Endodermal cell (in vitro differentiated cells): Measurements from ENCODE around the gene LZTS2. TPM values are rescaled to one million over a fixed set of nuclear protein-coding genes. Genes with fewer than 3 reads are reported as not detected.

Source experiments
- DNase-seq: peaks from one replicate; pipeline ENCODE4 v3.0.0-alpha.2; 2017
- H3K27ac ChIP-seq: 2 replicates; pipeline ENCODE4 v1.5.1; 2013; ENCODE audit warnings: mild to moderate bottlenecking, low read depth, low read length, moderate library complexity
- H3K27me3 ChIP-seq: 2 replicates; pipeline ENCODE4 v1.6.1; 2013; ENCODE audit warnings: mild to moderate bottlenecking, low read length, moderate library complexity; ENCODE audit not compliant: insufficient read depth, control insufficient read depth, poor library complexity, severe bottlenecking
- H3K36me3 ChIP-seq: 2 replicates; pipeline ENCODE4 v1.7.0; 2013; ENCODE audit warnings: mild to moderate bottlenecking, low read length, moderate library complexity; ENCODE audit not compliant: control insufficient read depth, insufficient read depth
- H3K4me1 ChIP-seq: one replicate; pipeline ENCODE4 v1.7.0; 2013; ENCODE audit warnings: low read length; ENCODE audit not compliant: control insufficient read depth, insufficient read depth
- H3K4me3 ChIP-seq: 2 replicates; pipeline ENCODE4 v1.5.1; 2013; ENCODE audit warnings: mild to moderate bottlenecking, low read length, moderate library complexity
- H3K9ac ChIP-seq: 2 replicates; pipeline ENCODE4 v1.6.1; 2013; ENCODE audit warnings: mild to moderate bottlenecking, low read length, moderate library complexity; ENCODE audit not compliant: poor library complexity, severe bottlenecking; ENCODE audit errors: extremely low read depth
- H3K9me3 ChIP-seq: 2 replicates; pipeline ENCODE4 v1.6.1; 2013; ENCODE audit warnings: mild to moderate bottlenecking, low read length, moderate library complexity; ENCODE audit not compliant: control insufficient read depth
- H3K27ac Mint-ChIP-seq: 2 replicates; pipeline ENCODE4 v1.8.0; 2020; ENCODE audit warnings: mixed read lengths
- H3K27me3 Mint-ChIP-seq: 2 replicates; pipeline ENCODE4 v1.8.0; 2021; ENCODE audit warnings: mild to moderate bottlenecking, mixed read lengths; ENCODE audit not compliant: insufficient read depth
- H3K36me3 Mint-ChIP-seq: 2 replicates; pipeline ENCODE4 v1.8.0; 2020; ENCODE audit warnings: low read depth, mixed read lengths
- H3K4me1 Mint-ChIP-seq: 2 replicates; pipeline ENCODE4 v1.8.0; 2020; ENCODE audit warnings: mixed read lengths
- H3K4me3 Mint-ChIP-seq: 2 replicates; pipeline ENCODE4 v1.8.0; 2020; ENCODE audit warnings: mild to moderate bottlenecking, moderate library complexity, mixed read lengths
- H3K9me3 Mint-ChIP-seq: 2 replicates; pipeline ENCODE4 v1.8.0; 2020; ENCODE audit warnings: mild to moderate bottlenecking, mixed read lengths
- WGBS, 2 experiments: methylation state at CpG; one replicate each; pipeline versions ENCODE4 v1.1.5 to v1.1.7; 2013; ENCODE audit warnings: missing lambda C conversion rate in 2 of 2, mixed read lengths in 1 of 2; ENCODE audit not compliant: insufficient coverage in 1 of 2, insufficient read length in 1 of 2; 5-methylcytosine and 5-hydroxymethylcytosine counted together
- total RNA-seq, 2 donors: library from RNA; stranded (reverse); fragmentation: NEBNext Ultra II Directional in 1 of 2; extraction: Animal tissue kit (Norgen Biotek cat#: 25700) in 1 of 2; gene quantifications; 2 replicates in 1 of 2; 3 replicates in 1 of 2; pipeline ENCODE4 v1.2.1, GENCODE V29; 2021
- TF ChIP-seq, protein P1 (sequence below): fragments of 200-600 bp; sonication (generic); conservative IDR thresholded peaks from 2 replicates; pipeline ENCODE4 v1.5.0; 2021; ENCODE audit warnings: antibody characterized with exemption, mild to moderate bottlenecking

Gene LZTS2
- total RNA-seq, 2 donors from 2014 or later: 76.8 to 85.9 TPM

DNA sequence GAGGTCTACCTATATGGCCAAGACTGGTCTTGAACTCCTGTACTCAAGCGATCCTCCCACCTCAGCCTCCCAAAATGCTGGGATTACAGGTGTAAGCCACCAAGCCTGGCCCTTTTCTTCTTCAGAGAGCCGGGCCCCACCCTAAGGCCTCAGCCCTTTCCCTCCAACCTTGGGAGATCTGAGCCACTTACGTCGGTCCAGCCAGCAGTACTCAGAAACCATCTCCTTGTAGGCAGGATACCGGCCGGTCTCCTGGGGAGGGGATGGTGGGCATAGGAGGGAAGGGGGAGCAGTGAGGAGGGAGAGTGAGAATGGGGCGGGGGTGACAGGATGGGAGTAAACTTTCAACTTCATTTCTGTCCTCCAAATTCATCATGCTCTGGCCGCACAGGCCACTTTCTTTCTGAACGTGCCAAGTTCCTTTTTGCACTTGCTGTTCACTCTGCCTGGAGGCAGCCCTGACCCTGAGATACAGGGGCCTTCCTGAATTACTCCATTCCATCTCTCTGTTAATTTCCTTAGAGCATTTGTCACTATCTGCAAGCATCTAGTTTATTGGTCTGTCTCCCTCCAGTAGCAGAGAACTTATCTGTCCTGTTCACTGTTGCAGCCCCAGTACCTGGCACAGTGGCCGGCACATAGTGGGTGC lies 20.9 kb downstream of the LZTS2 start:
- Histone ChIP-seq H3K27me3 (peaks cover 55% of the 10 kb centered on the region), H3K4me1 (no peaks in the 10 kb centered on the region), H3K9ac (no peak overlapping the region), H3K27ac (no peak overlapping the region), H3K9me3 (no peaks in the 10 kb centered on the region), H3K4me3 (no peak overlapping the region), H3K36me3 (no peaks in the 10 kb centered on the region)
- Mint-ChIP-seq H3K36me3 (no peaks in the 10 kb centered on the region), H3K4me3 (no peak overlapping the region), H3K4me1 (peaks cover 4% of the 10 kb centered on the region), H3K27ac (no peak overlapping the region), H3K27me3 (peaks cover 57% of the 10 kb centered on the region), H3K9me3 (no peaks in the 10 kb centered on the region)
- 79 to 86% methylated on average over 2 to 10 of the region's 10 CpGs for WGBS, 2 experiments
- TF ChIP-seq, protein P1, sequence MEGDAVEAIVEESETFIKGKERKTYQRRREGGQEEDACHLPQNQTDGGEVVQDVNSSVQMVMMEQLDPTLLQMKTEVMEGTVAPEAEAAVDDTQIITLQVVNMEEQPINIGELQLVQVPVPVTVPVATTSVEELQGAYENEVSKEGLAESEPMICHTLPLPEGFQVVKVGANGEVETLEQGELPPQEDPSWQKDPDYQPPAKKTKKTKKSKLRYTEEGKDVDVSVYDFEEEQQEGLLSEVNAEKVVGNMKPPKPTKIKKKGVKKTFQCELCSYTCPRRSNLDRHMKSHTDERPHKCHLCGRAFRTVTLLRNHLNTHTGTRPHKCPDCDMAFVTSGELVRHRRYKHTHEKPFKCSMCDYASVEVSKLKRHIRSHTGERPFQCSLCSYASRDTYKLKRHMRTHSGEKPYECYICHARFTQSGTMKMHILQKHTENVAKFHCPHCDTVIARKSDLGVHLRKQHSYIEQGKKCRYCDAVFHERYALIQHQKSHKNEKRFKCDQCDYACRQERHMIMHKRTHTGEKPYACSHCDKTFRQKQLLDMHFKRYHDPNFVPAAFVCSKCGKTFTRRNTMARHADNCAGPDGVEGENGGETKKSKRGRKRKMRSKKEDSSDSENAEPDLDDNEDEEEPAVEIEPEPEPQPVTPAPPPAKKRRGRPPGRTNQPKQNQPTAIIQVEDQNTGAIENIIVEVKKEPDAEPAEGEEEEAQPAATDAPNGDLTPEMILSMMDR: no peak
- no peak for DNase-seq

DNA sequence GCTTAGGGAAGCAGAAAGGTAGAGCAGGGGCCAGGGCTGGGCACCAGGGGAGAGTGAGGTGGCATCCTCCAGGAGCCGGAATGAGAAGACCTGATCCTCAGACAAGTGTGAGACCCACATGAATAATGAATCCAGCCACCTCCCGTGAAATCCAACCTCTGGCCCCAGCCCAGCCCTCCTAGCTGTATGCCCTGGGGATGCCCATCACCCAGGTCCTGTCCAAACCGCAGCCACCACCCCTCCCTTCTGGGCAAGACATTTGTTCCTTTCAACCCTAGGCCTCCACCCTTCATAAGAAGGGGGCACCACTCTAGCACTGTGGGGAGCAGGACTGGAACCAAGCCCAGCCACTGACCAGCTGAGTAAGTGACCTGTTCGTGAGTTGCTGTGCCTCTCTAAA lies 21.6 kb downstream of the LZTS2 start:
- Mint-ChIP-seq H3K27ac (no peak overlapping the region), H3K9me3 (no peaks in the 10 kb centered on the region)
- WGBS, 2 experiments: 95 to 97% methylated on average over 3 to 4 of the region's 4 CpGs

GRCh38 chr10:101021692-101022251 lies 22.2 kb downstream of the LZTS2 start:
- no peak overlapping the region for H3K27ac Mint-ChIP-seq
- no peak for DNase-seq

More for the DNA sequence above, 21.6 kb downstream of the LZTS2 start:
- Mint-ChIP-seq H3K27me3 (peaks cover 52% of the 10 kb centered on the region), H3K4me3 (no peak overlapping the region), H3K36me3 (no peaks in the 10 kb centered on the region), H3K4me1 (peaks cover 4% of the 10 kb centered on the region)
- H3K9me3 ChIP-seq: no peaks in the 10 kb centered on the region
- H3K4me1 ChIP-seq: no peaks in the 10 kb centered on the region
- no peak for DNase-seq
- TF ChIP-seq, protein P1: no peak
- no peaks in the 10 kb centered on the region for H3K36me3 ChIP-seq
- no peak overlapping the region for H3K4me3 ChIP-seq
- H3K9ac ChIP-seq: no peak overlapping the region
- H3K27ac ChIP-seq: no peak overlapping the region
- peaks cover 51% of the 10 kb centered on the region for H3K27me3 ChIP-seq

More at GRCh38 chr10:101021692-101022251, 22.2 kb downstream of the LZTS2 start:
- peaks cover 5% of the 10 kb centered on the region for H3K4me1 Mint-ChIP-seq
- H3K27me3 ChIP-seq: peaks cover 46% of the 10 kb centered on the region
- H3K4me3 Mint-ChIP-seq: no peak overlapping the region
- TF ChIP-seq, protein P1: no peak
- H3K27me3 Mint-ChIP-seq: peaks cover 46% of the 10 kb centered on the region
- H3K27ac ChIP-seq: no peak overlapping the region
- no peaks in the 10 kb centered on the region for H3K9me3 Mint-ChIP-seq
- H3K36me3 ChIP-seq: no peaks in the 10 kb centered on the region
- H3K9ac ChIP-seq: no peak overlapping the region
- no peaks in the 10 kb centered on the region for H3K9me3 ChIP-seq
- no peaks in the 10 kb centered on the region for H3K4me1 ChIP-seq
- 88% methylated on average over 7 to 11 of the region's 11 CpGs for WGBS, 2 experiments
- H3K4me3 ChIP-seq: no peak overlapping the region
- H3K36me3 Mint-ChIP-seq: no peaks in the 10 kb centered on the region
